Stimulated activated CD8-positive, alpha-beta memory T cell treated with anti-CD3 and anti-CD28 coated beads, Interleukin-7, amount 100 ng/mL, for 1 hour (primary cell): Measurements from ENCODE around the gene TBC1D16.

Experiments used
- DNase-seq, 2 donors: peaks; one replicate each; pipeline ENCODE4 v3.0.0-alpha.2; 2020; ENCODE audit warnings: low read depth in 2 of 2

TBC1D16 gene

GRCh38 chr17:80025796-80026195 lies 9.9 kb downstream of the TBC1D16 start:
- no peak for DNase-seq

- DNase-seq = no peak
Measured at GRCh38 chr17:80025140-80025539, 10.5 kb downstream of the TBC1D16 start.

- DNase-seq = no peak
Measured at GRCh38 chr17:80024206-80024972, 11.3 kb downstream of the TBC1D16 start.

- DNase-seq = no peak
Measured at GRCh38 chr17:80023481-80024205, 12.0 kb downstream of the TBC1D16 start.

- DNase-seq = no peak
Measured at GRCh38 chr17:80021600-80021999, 14.1 kb downstream of the TBC1D16 start.

- no peak for DNase-seq
Measured at GRCh38 chr17:80018917-80019651, 16.6 kb downstream of the TBC1D16 start.

- no peak for DNase-seq
Measured at GRCh38 chr17:80017226-80018010, 18.3 kb downstream of the TBC1D16 start.

GRCh38 chr17:80012765-80013741 lies 22.6 kb downstream of the TBC1D16 start:
- DNase-seq = no peak

- DNase-seq = no peak
Measured at GRCh38 chr17:80011989-80012555, 23.6 kb downstream of the TBC1D16 start.

GRCh38 chr17:80010283-80010858 lies 25.3 kb downstream of the TBC1D16 start:
- no peak for DNase-seq

- DNase-seq = no peak
Measured at GRCh38 chr17:80009391-80010282, 26.0 kb downstream of the TBC1D16 start.

- no peak for DNase-seq
Measured at GRCh38 chr17:80008848-80009247, 26.8 kb downstream of the TBC1D16 start.

GRCh38 chr17:80008383-80008840 lies 27.3 kb downstream of the TBC1D16 start:
- peak; percentile 47 to 55 for DNase-seq

GRCh38 chr17:80007939-80008338 lies 27.7 kb downstream of the TBC1D16 start:
- no peak for DNase-seq

- no peak for DNase-seq
Measured at GRCh38 chr17:80006811-80007752, 28.6 kb downstream of the TBC1D16 start.

GRCh38 chr17:80006339-80006720 lies 29.3 kb downstream of the TBC1D16 start:
- no peak for DNase-seq
